GM13976 (cell line): ENCODE results near the gene C2orf68.
"Not testable (repeated sequence)": the region's sequence is repeated elsewhere in the genome, so short reads cannot be mapped to it uniquely, and the experiment has no call there.

ENCODE experiments used
- DNase-seq: peaks from one replicate; pipeline ENCODE4 v3.0.0; 2012; ENCODE audit warnings: low spot score
- CTCF ChIP-seq: IDR thresholded peaks from 2 replicates; pipeline ENCODE4 v1.5.1; 2012; ENCODE audit warnings: borderline replicate concordance, mild to moderate bottlenecking; ENCODE audit not compliant: insufficient read depth; ENCODE audit errors: extremely low read depth, missing control alignments, control extremely low read depth
- in situ Hi-C: fragments of 300-500 bp; cut with MboI; formaldehyde crosslinking; loops from one replicate; pipeline ENCODE4 v1.12.0; 2022; ENCODE audit warnings: low sequenced_read_pairs, mixed read lengths, inconsistent platforms; ENCODE audit not compliant: unreplicated experiment

The C2orf68 gene

GRCh38 chr2:85611705-85612587 lies at the start of gene C2orf68:
Gene C2orf68 (minus strand): TSS chr2:85612066. CDS start chr2:85611984, 82 bp downstream.
- peak; percentile 96 for DNase-seq
- no peak for TF ChIP-seq CTCF
- in situ Hi-C loops = no loop called here

- in situ Hi-C loops = no loop called here
- DNase-seq = no peak
- no peak for TF ChIP-seq CTCF
Measured at GRCh38 chr2:85661139-85661858, 49.4 kb upstream of the C2orf68 start.

GRCh38 chr2:85660725-85661124 lies 48.9 kb upstream of the C2orf68 start:
- TF ChIP-seq CTCF = no peak
- no peak for DNase-seq
- in situ Hi-C loops = no loop called here

GRCh38 chr2:85660301-85660700 lies 48.4 kb upstream of the C2orf68 start:
- in situ Hi-C loops = not testable (repeated sequence)

GRCh38 chr2:85659324-85659981 lies 47.6 kb upstream of the C2orf68 start:
- TF ChIP-seq CTCF = no peak
- no peak for DNase-seq
- in situ Hi-C loops = no loop called here

More at GRCh38 chr2:85660301-85660700, 48.4 kb upstream of the C2orf68 start:
- DNase-seq = not testable (repeated sequence)

- in situ Hi-C loops, DNase-seq: not testable (repeated sequence)
Measured at GRCh38 chr2:85657399-85657798, 45.5 kb upstream of the C2orf68 start.

GRCh38 chr2:85656468-85656867 lies 44.6 kb upstream of the C2orf68 start:
- no peak for DNase-seq
- in situ Hi-C loops = no loop called here
- TF ChIP-seq CTCF = no peak
